HG02571 (cell line): Measurements from ENCODE around the gene CMTM8.

Experiments used
- ATAC-seq: cut with Tn5 transposase; IDR thresholded peaks from one replicate; pipeline ENCODE4 v1.9.1; 2021; ENCODE audit warnings: mild to moderate bottlenecking, moderate library complexity; ENCODE audit not compliant: unreplicated experiment

The CMTM8 gene

GRCh38 chr3:32276279-32276841, 37.9 kb downstream of the CMTM8 start:
- ATAC-seq = no peak

GRCh38 chr3:32278714-32279113, 40.2 kb downstream of the CMTM8 start:
- no peak for ATAC-seq

GRCh38 chr3:32280262-32280910, 41.9 kb downstream of the CMTM8 start:
- no peak for ATAC-seq

GRCh38 chr3:32281570-32282106, 43.2 kb downstream of the CMTM8 start:
- ATAC-seq = no peak

GRCh38 chr3:32282578-32283154, 44.2 kb downstream of the CMTM8 start:
- ATAC-seq = no peak

- ATAC-seq = no peak
Measured at GRCh38 chr3:32283304-32283703, 44.8 kb downstream of the CMTM8 start.

GRCh38 chr3:32284443-32285212, 46.1 kb downstream of the CMTM8 start:
- no peak for ATAC-seq

- ATAC-seq = no peak
Measured at GRCh38 chr3:32285891-32286290, 47.4 kb downstream of the CMTM8 start.

- no peak for ATAC-seq
Measured at GRCh38 chr3:32288819-32289218, 50.3 kb downstream of the CMTM8 start.

GRCh38 chr3:32290619-32291018, 52.1 kb downstream of the CMTM8 start:
- no peak for ATAC-seq

- ATAC-seq = no peak
Measured at GRCh38 chr3:32292085-32292796, 53.8 kb downstream of the CMTM8 start.

- no peak for ATAC-seq
Measured at GRCh38 chr3:32293903-32294302, 55.4 kb downstream of the CMTM8 start.

- ATAC-seq = no peak
Measured at GRCh38 chr3:32296251-32297204, 58.0 kb downstream of the CMTM8 start.

GRCh38 chr3:32297366-32297765, 58.9 kb downstream of the CMTM8 start:
- no peak for ATAC-seq

- no peak for ATAC-seq
Measured at GRCh38 chr3:32301426-32301825, 62.9 kb downstream of the CMTM8 start.

- ATAC-seq = no peak
Measured at GRCh38 chr3:32302601-32303398, 64.3 kb downstream of the CMTM8 start.

GRCh38 chr3:32303399-32303747, 64.9 kb downstream of the CMTM8 start:
- no peak for ATAC-seq

GRCh38 chr3:32303977-32304881, 65.7 kb downstream of the CMTM8 start:
- no peak for ATAC-seq
